Activated naive CD4-positive, alpha-beta T cell treated with Interleukin-2 at 50 U/mL for 16 hours (primary cell): Measurements from ENCODE around the gene KCNG4.
A peak's percentile ranks its signal among the peaks of the same experiment; 100 is the strongest.

ENCODE experiments used
- DNase-seq: peaks from one replicate; pipeline ENCODE4 v3.0.0-alpha.2; 2020

KCNG4 gene

DNA sequence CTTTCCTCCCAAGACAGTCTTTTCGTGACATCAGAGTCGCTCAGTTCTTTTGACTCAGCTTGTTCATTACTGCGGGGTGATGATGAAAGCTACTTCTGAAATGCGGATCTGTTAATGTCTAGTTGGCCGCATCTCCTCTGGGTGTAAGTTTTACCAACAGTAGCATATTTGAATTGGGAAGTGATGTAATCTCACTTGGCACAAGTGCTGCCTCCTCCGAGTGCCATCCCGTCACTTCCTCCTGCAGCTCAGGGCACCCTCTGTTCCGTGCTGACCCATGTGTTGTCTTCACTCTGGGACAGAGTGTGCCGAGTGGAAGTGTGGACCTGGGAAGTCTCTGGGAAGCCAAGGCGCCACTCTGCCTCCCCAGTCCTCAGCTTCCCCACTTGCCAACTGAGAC, 40.0 kb downstream of the KCNG4 start:
- DNase-seq: no peak

DNA sequence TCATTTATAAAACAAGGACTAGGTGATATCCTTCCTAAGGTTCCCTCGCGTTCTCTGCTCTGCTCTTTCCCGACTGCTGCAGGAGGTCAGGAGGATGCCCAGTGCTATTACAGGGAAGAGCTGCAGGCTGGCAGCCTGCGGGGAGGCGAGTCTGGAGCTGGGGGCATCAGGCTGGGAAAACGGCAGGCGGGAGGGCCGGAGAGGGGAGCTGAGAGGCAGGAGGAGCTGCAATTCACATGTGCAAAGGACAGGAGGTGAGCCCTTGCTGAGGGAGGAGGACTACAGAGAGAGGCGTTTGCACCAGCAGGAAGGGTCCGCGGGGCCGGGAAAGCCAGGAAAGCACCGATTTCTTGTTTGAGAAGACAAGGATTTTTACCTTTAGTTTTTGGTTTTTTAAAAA, 40.7 kb downstream of the KCNG4 start:
- no peak for DNase-seq

DNA sequence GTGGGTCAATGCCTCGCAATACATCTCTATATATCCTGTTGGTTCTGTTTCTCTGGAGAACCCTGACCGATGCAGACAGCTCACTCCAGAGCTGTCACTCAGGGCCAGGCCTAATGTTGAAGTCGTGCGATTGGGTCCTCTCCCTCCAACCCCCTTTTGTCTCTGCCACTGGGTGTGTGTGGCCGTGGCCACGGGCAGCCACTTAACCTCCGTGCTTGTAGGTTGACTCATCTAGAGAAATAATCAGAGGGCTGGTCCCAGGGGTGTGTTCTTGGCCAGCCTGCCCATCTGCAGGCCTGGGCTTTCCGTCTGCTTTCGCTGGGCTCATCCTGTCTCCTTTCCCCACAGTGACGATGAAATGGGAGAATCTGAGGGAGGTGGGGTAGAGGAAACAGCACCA, 41.4 kb downstream of the KCNG4 start:
- DNase-seq: no peak

DNA sequence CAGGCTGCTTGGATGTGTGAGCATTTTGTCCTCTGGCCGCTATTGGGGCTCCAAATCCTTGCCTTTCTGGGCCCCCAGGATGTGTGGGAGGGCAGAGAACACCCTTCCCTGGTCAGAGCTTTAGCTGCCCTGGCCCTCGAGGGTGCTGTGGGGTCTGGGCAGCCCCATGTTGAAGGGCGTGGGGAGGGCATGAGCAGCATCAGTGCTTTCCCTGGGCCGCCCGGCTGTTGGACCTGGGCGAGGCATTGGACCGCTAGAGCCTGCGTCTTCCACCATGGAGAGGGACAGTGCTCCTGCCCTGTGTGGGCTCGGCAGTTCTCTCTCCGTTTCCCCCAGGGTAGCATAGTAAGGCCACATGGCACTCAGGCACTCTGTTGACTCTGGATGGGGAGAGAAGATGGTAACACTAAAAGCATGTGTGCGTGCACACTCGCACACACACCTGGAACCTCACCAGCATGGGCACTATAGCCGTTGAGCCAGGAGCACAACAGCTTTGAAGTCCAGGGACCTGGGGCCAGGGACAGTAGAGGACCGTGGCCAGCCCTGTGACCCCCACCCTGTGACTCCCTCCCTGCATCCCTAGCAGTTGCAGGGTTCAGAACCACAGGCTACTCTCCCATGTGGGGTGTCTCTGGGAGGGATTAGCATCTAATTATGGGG, 42.2 kb downstream of the KCNG4 start:
- no peak for DNase-seq

DNA sequence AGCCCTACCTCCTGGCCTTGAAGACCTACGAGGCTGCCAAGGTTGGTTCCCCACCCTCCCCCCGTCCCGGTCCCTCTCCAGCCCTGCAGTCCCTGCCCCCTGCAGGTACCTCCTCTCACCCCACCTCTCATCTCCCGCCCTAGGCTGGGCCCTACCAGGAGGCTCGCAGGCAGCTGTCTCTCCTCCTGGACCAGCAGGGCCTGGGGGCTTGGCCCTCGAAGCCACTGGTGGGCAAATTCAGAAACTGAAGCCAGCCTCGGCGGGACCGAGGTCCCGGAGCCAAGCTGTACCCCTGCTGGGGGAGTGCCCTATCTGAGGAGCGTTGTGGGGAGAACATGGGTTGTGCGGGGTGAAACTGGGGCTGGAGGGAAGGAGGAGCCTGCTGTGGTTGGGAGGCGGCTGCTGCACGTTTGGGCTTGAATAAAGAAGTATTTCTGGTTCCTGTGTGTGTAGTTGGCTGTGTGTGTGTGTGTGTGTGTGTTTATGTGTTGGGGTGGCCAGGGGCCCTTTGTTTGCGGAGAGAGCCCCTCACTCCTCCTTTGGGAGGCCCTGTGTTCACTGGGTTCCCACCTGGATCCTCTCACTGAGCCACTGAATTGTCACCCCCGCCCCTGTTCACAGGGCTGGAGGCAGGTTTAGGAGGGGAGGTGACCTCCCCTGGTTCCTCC, 43.0 kb downstream of the KCNG4 start:
- DNase-seq: no peak

DNA sequence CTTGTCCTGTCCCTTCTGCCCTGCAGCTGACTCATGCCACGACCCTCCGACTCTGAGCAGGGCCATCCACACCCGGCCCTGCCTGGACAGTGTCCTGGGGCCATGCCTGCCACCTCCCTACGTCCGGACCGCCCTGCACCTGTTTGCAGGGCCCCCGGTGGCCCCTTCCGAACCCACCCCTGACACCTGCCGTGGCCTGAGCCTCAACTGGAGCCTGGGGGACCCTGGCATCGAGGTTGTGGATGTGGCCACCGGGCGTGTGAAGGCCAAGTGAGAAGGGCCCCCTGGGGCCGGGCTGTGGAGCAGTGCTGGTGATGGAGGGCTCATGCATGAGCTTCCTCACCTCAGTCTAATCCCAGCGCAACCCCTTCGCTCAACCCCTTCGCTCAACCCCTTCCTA, 43.7 kb downstream of the KCNG4 start:
- no peak for DNase-seq

DNA sequence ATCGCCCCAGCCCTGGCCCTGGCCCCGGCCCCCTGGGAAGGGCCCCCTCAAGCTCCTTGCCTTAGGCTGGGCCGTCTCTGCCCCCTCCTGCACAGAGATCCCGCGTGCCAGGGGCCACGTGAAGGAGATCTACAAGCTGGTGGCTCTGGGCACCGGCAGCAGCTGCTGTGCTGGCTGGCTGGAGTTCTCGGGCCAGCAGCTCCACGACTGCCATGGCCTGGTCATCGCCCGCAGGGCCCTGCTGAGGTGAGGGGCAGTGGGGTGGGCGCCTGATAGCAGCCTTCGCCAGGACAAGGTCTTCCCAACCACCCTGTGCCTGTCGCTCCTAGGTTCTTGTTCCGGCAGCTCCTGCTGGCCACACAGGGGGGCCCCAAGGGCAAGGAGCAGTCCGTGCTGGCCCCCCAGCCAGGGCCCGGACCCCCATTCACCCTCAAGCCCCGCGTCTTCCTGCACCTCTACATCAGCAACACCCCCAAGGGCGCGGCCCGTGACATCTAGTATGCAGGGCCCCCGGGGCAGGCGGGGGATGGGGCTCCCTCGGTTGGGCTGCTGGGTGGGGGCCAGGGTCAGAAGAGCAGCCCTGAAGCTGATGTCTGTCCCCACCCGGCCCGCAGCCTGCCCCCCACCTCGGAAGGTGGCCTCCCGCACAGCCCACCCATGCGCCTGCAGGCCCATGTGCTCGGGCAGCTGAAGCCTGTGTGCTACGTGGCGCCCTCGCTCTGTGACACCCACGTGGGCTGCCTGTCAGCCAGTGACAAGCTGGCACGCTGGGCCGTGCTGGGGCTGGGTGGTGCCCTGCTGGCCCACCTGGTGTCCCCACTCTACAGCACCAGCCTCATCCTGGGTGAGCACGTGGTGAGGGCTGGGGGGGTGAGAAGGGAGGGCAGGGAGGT, 44.4 kb downstream of the KCNG4 start:
- DNase-seq: no peak

DNA sequence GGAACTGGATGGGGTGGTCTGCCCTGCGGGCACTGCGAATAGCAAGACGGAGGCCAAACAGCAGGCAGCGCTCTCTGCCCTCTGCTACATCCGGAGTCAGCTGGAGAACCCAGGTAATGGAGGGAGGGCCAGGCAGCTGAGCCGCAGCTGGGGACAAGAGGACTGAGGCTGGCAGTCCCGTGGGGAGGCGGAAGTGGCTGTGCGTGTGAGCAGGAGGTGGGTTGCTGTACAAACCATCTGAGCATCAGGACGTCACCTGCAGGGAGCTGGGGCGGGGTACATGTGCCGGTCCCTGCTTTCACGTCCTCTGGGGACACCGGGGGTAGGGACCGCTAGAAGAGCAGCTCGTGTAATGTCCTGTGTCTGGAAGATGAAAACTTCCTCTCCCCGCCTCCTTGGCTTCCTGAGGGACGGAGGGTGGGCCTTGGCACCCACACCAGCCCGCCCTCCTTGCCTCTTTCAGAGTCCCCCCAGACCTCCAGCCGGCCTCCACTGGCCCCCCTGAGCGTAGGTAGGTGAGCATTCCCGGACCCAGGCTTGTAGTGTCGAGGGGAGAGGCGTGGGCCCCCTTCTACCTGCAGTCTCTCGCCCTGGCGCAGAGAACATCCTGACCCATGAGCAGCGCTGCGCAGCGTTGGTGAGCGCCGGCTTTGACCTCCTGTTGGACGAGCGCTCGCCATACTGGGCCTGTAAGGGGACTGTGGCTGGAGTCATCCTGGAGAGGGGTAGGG, 45.2 kb downstream of the KCNG4 start:
- DNase-seq: peak; percentile 13

DNA sequence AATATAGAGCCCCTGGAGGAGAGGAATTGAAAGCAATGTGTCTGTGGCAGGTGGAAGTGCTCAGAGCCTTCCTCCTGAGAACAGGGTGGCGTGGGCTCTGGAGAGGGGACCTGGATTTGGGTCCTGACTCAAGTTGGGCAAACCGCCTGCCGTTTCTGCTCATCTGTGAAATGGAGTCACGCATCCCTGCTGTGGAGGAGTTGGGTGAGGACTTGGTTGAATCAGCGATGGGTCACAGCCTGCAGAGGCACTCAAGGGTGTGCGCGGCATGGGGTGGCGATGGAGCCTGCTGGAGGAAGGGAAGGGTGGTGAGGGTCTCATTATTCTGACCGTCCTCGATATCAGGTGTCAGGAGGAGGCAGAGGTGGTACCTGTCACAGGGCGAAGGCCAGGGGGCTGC, 45.8 kb downstream of the KCNG4 start:
- no peak for DNase-seq

DNA sequence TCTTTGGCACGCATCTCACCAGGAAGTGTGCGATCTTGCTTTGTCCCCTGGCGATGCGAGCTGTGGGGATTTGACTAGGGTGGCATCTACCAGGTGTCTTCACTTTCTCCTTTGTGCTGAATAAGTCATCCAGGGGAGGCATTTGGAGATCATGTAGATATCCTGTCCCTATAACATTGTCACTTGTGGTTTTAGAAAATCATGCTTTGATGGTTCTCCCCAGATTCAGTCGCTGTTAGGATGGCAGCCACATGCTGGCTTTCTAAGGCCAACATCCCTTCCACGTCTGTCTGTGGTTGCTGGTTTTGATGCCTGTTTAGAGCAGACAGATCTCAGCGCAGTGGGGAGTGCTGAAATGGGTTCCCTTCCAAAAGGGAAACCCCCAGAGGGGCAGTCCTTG, 46.3 kb downstream of the KCNG4 start:
- no peak for DNase-seq

DNA sequence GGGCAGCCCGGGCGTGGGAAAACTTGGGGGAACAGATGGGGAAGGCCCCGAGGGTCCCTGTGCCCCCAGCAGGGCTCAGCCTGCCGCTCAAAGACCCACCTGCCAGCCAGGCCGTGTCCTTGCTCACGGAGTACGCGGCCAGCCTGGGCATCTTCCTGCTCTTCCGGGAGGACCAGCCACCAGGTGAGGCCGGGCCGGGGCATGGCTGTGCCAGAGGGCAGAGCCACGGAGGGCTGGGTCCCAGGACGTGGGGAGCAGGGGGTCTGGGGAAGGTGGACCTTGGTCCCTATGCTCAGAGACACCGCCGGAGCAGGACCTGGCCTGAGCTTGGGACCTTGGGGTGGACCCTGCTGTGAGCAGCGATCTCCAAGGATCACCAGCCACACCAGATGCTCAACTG, 48.3 kb downstream of the KCNG4 start:
- DNase-seq: no peak

DNA sequence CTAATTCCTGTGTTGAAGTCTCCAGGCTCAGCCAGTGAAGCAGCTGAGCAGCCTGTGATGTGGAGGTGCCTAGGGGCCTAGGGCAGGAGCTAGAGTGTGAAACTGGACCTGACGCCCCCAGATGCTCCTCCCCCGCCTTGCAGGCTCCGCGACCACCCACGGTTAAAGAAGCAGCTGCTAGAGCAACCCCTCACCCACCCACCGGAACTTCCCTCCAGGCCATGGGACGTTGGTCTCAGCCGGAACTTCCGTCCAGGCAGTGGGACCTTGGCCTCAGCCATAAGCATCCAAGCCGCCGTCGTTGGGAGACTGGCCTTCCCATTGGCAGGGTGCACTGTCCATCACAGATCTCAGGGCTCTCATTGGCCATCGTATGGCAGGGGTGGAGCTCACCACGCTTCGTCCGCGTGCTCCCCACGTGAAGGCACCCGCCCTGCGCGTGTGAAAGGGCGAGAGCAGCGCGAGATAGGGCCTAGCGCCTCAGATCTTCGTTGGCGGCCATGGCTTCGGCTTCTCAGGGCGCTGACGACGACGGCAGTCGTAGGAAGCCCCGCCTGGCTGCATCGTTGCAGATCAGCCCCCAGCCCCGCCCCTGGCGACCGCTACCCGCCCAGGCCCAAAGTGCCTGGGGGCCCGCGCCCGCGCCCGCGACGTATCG, 49.0 kb downstream of the KCNG4 start, which contains the start of gene ADAD2:
TSS of gene ADAD2 (plus strand) at position 427 of the 658 bp plus-strand sequence. CDS start at position 501, 74 bp downstream.
- no peak for DNase-seq

DNA sequence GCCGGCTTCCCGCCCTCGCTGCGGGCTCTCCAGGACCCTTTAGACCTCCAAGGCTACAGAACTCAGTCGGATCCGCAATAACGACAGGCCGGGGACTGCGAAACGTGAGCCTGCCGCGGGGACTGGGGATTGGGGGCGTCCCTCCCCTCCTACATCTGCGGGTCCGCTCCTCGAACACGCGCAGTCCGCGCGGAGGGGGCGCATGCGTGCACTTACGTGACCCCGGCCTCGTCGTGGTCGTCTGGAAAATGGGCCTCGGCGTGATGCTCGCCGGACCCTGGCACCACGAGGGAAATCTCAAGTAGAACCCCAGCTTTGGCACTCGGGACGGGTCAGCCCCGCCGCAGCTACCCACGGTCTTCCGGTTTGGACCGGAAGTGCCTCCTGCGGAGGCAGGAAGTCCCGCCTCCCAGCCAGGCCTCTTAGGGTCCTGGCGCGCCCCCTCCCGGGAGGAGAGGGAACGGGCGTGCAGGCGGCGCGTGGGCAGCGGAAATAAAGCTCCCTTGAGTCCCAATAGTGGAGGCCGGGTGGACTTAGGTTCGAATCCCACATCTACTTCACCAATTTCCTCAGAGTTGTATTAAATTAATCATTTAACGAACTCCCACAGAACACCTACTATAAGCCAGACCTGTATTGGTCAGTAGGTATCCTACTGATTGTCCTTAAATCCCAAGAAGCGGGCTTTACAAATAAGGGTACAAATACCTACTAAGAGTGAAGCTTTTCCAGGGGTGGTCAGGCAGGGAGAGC, 53.0 kb downstream of the KCNG4 start, which contains the start of gene TAF1C:
TSS of gene TAF1C (minus strand) at position 373 of the 753 bp plus-strand sequence. CDS start 2,069 bp downstream, outside the sequence.
- DNase-seq: peak; percentile 91

DNA sequence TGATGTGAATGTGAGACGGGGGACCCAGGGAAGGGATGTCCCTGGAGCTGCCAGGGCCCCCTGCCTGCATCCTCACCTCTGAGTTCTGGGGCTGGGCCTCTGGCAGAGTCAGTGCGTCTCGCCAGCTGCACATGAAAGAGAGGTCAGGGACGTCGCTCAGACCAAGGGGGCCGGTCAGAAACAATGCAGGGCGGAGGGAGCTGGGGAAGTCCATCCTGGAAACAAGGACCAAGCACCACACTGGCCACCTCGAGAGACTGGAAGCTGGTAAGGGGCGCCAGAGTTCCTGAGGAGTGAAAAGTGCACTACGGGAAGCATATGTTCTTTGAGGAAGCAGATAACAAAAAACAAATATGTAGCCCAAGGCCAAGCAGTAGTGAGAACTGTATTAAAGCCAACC, 55.0 kb downstream of the KCNG4 start:
- no peak for DNase-seq

DNA sequence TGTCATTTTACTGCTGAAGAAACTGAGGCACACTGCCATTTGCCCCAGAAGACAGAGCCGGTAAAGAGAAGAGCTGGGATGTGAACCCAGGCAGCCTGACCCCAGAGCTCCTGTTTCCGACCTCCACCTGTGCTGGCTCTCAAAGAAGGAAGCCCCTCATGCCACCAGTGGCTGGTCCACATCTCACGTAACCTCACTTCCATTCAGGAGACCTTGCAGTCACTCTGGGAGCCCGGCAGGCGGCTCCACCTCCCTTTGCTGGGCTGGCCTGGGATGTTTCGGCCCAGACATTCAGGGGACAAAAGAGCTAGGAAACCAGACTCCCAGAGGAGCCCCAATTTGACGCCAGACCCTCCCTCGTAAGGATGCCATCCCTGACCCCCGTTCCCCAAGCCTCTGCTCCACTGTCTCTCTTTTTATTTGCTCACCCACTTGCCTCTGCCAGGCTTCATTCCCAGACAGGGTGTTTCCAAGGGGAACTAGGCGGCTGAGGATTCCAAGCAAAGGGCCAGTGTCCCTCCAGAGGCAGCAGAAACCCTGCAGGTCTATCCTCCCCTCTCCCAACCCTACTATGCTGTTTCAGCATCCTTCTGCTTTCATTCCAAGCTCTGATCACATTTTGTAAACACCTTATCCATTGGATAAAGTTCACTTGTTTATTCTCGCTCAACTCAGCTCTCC, 55.8 kb downstream of the KCNG4 start:
- no peak for DNase-seq

DNA sequence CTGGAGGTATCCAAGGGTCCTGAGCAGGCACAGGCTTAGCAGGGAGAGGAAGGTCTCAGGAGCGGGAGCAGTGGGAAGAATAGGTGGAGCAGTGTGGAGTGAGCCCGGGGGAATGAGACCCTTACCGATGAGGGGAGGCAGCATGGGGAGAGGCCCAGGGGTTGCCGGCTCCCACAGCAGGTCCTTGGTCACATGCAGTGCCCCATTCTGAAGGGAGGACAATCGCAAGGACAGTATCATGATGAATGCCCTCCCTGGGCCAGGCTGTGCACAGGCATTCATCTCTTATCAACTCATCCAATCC, 56.3 kb downstream of the KCNG4 start:
- DNase-seq: no peak

DNA sequence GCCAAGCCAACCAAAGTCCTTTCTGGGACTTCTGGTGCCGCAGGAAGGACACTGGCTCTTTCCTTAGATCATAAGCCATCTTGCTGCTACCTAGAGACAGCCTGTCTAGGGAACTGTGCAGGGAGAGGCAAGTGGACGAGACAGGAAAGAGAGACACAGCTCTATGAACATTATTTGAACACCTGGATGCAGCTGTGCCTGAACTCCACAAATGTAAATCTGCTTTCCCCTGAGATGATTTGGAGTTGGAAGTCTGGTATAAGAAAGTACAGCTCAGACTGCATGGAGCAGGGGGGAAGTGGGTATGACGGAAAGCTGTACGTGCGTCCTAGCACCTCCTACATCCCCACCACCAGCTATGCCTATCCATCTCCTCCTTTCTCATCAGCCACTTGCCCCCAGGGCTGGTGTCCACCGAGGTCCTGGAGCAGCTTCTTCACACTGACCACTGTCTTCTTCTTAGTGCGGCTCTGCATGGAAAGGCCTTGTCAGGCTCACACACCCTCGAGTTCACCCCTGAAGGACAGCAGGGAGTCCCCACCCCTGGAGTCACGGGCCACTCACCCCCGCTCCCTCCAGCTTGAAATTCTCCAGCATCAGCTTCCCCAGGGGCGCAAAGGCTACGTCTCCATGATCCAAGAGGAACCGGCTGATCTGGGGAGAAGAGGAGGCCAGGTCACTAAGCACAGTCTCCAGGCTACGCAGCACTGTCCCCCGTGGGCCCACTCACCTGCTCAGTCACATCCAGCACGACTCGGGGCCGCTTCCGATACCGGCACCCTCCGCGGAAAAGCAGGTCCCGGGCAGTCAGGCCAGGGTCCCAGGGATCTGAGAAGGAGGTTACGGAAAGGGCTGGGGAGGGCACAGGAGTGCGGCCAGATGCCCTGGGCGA, 56.9 kb downstream of the KCNG4 start:
- DNase-seq: no peak

DNA sequence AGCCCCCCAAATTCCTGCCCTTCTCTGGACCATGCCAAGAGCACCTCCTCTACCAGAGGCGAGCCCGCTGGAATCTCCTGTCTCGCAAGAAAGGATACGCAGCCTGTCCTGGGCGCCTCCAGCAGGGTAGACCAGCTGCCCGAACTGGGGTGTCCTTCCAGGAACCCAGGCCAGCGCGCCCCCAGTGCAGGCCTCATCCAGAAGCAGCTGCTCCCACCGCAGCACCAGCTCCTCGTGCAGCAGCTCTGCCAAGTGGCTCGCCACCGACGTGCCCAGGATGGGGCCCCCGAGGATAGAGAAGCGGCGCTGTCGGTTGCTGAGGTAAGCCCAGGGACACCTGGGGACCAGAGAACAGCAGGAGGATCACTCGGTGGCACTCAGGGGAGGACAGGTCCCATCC, 57.7 kb downstream of the KCNG4 start:
- no peak for DNase-seq

DNA sequence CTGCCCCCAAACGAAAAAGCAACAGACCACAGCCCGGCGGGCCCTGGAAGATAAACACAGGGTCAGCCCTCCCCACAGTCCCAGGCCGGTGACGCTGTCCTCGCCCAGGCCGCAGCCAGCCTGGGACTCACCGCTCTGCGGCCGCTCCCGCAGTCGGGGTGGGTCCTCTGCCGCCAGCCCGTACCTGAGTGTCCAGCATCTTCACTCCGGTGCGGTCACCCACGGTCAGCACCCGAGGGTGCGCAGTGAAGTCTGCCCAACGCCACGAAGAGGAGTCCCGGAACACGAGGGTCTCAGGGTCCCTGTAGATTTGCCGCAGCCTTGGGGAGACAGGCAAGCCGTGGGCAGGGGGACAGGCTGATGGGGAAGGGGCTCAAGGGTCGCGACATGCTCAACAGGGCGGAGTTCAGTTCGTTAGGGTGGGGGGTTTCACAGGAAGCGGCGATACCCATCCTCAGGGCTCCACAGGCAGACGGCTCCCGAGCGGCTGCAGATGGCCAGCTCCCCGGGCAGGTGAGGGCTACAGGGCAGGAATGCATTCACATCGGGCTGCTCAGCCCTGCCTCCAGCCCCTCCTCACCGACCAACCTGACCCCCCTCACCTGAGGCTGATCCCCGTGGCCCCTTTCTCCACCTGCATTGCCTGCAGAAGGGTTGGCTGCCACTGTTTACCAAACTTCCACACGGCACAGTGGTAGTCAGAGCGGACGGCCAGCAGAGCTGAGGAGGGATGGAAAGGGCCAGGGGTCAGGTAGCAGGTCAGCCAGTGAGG, 58.5 kb downstream of the KCNG4 start:
- DNase-seq: no peak
